GM18907 (cell line): ENCODE results near the gene CTSW.
A peak's percentile ranks its signal among the peaks of the same experiment; 100 is the strongest.

Experiments used
- ATAC-seq: cut with Tn5 transposase; IDR thresholded peaks from one replicate; pipeline ENCODE4 v1.9.1; 2021; ENCODE audit warnings: mild to moderate bottlenecking, moderate library complexity; ENCODE audit not compliant: unreplicated experiment

The CTSW gene

DNA sequence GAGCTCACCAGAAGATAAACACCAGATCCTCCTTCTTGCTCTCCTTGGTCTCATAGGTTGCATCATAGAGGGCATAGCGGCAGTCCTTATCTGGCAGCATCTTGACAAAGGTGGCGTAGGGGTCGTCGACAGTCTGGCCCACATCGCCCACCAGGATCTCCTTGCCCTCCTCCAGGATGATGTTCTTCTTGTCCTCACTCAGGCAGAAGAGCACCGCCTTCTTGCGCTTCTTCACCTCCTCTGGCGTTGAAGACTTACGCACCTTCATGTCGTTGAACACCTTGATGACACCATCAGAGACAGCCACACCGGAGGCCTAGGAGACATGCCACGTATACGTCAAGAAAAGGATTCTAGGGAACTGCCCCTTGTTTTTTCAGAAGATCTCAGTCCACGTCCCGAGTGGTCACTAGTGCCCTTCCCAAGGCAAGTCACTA, 23.7 kb upstream of the CTSW start:
- ATAC-seq = no peak

DNA sequence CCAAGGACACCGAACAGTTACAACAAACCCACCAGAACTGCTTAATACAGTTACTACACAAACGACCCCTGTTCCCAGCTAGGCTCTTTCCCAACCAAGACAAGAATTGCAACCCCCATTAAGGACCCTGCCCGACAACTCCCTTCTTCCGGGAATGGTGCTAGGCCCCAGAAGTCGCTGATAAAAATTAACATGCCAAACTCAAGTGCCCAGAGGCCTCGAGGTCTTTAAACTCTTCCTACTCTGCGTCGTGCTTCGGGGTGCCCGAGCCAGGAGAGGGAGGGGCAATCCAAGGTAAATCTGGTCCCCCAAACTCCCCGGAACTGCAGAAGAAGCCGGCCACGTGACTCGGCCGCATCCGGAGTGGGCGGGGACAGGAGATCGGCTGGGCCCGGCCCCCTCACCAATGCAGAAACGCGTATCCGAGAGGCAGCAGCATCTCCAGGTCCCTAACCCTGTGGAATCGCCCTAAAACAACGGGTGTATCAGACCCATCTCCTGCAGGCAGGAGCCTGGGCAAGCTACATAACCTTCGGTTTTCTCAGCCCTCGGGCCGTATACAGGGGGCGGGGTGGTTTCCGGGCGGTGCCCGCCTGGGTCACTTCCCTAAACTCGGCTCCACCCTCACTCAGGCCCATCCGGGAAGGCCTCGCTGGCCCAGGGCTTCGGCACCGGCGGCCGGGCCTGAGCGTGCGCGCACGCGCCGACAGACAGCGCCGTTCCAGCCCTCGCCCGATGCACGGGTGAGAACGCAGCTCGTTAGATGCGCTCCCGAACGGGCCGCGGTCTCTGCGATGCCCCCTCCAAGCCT, 22.7 kb upstream of the CTSW start:
- peak; percentile 29 for ATAC-seq

DNA sequence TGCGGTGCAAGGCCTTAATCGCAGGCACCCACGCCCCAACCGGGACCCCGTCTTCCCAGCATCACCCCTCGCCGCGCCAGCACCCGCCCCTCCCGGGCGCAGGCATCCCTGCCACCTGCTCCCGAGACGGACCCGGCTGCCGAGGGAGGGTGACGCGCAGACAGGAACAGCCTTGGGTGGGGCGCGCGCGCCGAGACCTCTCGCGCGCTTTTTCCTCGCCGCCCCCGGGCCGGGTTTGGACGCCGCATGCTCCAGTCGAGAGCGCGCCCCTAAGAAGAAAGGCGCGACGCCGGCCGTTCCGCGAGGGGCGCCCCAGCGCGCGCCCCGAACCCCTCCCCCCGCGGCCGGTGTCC, 22.2 kb upstream of the CTSW start:
- peak; percentile 7 for ATAC-seq

DNA sequence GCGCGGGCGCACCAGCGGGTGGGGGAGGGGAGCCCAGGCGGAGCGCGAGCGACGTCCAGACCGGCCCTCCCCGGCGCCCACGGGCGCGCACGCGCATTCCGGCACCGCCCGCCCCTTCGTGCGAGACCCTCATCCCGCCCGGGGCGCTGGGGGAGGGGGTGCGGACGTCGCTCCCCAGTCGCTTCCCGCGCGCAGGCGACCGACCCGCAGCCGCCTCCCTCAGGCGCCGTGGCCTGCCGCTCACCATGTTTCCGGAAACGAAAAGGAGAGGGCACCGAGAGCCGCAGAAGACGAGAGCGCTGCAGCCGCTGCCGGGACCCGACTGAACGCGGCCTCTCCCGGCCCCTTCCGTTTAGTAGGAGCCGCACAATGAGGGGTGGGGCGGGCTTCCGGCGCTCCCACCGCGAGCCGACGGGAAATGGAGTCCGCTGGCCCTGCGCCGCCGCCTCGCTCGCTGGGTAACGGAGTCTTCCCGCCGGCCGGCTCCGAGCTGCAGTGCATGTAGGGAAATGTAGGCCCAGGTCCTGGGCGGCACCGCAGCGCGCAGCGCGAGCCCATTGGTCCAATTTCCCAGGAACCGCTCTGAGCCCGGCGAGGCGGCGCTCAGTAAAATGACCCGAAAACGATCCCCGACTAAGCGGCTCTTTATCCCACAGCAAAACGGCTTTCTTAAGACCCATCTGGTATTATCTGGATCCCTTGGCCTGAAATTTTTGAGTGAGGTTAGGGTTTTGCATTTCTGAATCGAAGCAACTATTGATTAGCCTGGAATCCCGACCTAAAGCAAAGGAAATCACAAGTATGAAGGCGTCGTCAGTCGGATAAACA, 21.6 kb upstream of the CTSW start, which contains the start of gene CFL1:
CFL1 (minus strand) TSS at position 328 of the 828 bp plus-strand sequence; CDS start at position 247, 81 bp downstream.
- peak; percentile 48 for ATAC-seq

DNA sequence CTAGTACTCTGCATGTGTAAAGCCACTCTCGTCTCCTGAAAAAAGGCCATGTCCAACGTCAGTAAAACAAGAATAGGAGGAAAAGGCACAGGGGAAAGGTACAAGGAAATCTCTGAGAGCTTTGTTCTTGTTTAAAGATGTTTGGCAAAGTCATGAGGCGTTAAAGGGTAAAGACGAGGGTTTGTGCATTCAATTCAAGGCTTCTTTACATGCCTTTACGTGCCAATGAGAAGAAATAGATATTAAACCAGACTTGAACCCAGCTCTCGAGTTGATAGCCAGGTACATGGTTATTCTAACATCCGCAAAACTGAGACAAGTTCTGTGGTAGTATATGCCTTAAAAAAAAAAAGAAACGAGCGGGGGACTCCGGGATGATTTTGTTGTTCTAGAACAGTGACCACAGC, 21.0 kb upstream of the CTSW start:
- ATAC-seq = no peak

DNA sequence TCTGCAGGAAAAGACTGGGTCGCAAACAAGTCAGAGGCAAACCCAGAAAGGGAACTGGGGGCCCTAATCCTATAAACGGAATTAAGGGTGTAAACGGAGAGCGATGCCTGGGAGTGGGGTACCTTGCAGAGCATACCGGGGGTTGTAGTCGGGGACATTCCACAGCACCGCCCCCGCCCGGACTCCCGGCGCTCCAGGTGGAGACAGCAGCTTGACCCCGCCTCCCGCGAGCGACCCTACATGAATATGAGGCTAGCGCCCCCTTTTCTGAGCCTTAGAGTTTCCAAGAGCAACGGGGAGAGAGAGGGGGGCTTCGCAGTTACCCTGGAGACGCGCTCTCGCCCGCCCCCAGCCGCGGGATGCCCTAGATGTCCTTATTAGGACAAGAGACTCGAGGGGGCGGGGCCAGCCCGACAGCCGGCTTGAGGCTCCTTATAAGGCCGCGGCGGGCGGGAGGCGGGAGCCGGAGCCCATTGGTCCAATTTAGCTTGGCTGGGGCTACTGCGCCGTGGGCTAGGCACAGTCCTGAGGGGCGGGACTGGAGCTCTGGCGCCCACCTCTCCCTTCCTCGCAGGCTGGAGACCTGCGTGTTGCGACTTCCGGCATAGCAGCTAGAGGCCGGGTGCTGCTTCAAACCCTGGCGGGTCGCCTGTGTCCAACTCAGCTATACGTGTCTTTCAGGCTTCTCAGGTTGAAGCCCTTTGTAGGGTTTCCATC, 20.4 kb upstream of the CTSW start:
- peak; percentile 58 for ATAC-seq

DNA sequence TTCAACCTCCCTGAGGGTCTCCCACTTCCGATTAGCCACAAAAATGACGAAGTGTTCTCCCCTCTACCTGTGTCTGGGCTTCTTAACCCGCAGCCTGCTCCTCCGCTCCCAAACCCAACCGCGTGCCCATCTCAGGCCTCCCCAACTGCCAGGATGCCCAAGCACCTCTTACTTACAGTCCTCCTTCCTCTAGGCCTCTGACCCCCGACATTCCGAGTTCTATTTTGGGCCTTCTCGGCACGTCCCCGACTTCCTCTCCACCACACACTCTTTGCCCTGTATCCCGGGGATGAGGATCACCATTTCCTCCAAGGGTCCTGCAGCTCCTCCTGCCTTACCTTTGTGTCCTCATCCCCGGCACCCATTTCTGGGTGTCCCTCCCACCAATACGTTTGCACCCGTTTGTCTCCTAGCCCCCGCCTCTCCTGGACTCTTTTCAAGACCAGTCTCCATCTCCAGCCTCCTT, 19.8 kb upstream of the CTSW start:
- ATAC-seq = no peak

DNA sequence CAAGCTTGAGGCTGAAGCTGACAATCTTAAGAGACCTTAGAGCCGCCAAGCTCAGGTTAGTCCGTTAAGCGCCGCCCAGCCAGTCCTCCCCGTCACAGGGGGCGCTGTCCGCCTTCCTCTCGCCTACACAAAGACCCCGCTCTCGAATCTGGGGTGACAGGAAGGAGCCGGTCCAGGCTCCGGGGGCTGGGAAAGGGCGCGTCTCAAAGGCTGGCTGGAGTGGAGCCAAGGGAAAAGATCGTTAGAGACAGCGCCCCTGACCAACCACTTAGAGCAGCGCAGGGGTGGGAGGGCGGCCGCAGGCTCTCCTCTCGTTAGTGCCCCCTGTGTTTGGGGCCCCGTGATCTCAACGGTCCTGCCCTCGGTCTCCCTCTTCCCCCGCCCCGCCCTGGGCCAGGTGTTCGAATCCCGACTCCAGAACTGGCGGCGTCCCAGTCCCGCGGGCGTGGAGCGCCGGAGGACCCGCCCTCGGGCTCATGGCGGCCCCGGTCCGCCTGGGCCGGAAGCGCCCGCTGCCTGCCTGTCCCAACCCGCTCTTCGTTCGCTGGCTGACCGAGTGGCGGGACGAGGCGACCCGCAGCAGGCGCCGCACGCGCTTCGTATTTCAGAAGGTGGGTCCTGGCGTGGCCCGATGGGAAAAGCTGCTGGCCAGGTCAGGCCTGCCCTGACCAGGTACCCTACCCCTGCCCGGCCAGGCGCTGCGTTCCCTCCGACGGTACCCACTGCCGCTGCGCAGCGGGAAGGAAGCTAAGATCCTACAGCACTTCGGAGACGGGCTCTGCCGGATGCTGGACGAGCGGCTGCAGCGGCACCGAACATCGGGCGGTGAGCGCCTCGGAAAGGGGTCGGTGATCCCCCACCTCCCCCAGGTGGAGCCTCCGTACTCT, 19.1 kb upstream of the CTSW start, which contains the start of gene MUS81:
MUS81 (plus strand) TSS at position 156 of the 887 bp plus-strand sequence; CDS start at position 477, 321 bp downstream.
- peak; percentile 34 for ATAC-seq

DNA sequence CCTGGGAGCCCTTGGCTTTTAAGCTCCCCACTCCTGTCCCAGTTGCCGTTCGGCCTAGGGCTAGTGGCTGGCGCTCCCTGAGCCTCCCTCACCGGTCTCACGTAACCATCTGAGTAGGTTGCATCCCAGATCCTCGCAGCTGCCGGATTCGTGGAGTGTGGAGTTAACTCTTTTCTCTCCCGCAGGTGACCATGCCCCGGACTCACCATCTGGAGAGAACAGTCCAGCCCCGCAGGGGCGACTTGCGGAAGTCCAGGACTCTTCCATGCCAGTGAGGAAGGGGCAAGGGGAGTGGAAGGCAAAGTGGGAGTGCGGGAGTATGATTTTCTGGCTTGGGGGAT, 18.5 kb upstream of the CTSW start:
- ATAC-seq = no peak

DNA sequence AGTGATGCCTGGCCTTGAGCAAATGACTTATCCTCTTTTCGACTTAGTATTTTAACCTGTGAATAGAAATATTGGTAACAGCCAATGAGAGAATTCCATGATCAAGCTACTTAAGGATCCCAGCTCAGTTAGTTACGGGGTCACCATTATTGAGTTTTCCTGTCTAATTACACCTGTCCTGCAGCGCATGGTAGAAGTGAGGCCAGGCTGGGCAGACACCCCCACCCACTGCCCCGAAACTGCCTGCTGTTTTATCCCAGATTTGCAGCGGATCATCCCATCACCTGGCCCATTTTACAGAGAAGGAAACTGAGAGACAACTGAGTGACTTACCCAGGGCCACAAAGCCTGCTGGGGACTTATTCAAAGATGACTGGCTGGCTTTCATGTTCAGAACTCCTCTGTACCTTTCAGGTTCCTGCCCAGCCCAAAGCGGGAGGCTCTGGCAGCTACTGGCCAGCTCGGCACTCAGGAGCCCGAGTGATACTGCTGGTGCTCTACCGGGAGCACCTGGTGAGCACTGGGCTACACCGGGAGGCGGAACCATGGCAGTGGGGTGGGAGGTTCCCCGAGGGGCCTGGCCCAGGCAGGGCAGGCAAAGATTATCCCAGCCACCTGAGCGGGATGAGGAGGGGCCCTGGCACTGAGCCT, 18.0 kb upstream of the CTSW start:
- no peak for ATAC-seq

DNA sequence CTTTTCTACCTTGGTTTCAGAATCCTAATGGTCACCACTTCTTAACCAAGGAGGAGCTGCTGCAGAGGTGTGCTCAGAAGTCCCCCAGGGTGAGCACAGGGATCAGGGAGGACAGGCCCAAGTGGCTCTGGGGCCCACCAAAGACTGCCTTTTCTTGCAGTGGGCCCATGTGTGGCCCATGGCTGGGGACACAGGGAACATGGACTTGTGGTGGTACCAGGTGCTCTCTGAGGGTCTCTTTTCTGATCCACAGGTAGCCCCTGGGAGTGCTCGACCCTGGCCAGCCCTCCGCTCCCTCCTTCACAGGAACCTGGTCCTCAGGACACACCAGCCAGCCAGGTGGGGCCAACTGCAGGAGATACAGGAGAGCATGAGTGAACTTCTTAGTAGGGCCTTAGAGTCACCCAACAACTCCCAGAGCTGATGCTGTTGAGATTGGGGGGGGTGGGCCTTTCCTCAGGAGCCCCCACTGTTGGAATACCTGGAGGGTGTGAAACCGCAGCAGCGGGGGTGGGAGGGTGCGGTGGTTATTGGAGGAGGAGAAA, 17.4 kb upstream of the CTSW start:
- no peak for ATAC-seq

DNA sequence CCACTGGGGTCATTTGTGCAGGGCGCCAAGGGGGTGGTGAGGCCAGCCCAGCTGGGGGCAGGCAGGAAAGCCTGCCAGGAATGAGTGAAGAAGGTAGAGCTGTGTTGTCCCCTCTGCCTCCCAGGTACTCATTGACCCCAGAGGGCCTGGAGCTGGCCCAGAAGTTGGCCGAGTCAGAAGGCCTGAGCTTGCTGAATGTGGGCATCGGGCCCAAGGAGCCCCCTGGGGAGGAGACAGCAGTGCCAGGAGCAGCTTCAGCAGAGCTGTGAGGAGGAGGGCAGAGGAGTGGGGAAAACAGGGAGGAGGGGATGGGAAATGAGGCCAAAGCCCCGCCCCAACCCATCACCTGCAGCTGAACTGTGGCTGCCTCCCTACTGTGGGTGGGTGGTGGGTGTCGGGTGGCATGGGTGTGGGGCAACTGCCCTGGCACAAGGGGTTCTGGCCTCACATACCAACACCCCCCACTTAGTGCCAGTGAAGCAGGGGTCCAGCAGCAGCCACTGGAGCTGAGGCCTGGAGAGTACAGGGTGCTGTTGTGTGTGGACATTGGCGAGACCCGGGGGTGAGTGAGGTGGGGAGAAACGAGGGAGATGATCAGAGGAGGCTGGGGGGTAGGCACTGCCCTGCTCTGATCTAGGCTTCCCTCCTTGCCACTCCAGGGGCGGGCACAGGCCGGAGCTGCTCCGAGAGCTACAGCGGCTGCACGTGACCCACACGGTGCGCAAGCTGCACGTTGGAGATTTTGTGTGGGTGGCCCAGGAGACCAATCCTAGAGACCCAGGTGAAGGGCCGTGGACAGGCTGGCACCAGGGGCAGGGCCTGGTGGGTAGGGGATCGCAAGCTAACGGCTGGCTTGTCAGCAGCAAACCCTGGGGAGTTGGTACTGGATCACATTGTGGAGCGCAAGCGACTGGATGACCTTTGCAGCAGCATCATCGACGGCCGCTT, 16.4 kb upstream of the CTSW start:
- ATAC-seq = no peak

DNA sequence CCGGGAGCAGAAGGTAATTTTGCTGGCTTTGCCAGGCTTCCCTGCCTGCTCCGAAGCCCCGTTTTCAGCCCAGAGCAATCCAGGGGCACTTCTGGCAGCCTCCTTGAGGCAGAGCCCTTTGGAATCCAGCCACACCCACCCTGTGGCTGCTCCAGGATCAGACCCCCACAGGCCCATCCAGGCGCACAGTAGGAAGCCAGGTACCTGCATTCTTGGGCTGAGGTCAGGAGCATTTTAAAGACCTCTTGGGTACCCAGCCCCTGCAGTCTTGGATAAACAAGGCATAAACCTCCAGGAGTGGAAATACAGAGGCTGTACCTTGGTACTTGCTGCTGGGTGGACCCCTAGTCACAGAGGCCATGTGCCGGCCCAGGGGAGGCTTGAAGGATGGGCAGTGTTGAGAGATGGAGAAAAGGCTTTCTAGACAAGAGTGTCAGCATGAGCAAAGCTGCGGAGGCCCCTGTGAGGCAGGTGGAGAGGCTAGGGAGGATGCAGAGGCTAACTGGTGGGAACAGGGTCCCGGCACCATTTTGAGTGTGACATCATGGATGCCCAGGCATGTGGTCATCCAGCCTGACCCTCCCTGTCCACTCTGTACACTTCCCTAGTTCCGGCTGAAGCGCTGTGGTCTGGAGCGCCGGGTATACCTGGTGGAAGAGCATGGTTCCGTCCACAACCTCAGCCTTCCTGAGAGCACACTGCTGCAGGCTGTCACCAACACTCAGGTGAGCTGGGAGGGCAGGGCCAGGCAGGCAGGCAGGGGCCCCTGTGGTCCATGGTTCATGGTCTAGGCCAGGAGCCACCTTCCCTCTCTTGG, 15.5 kb upstream of the CTSW start:
- no peak for ATAC-seq

DNA sequence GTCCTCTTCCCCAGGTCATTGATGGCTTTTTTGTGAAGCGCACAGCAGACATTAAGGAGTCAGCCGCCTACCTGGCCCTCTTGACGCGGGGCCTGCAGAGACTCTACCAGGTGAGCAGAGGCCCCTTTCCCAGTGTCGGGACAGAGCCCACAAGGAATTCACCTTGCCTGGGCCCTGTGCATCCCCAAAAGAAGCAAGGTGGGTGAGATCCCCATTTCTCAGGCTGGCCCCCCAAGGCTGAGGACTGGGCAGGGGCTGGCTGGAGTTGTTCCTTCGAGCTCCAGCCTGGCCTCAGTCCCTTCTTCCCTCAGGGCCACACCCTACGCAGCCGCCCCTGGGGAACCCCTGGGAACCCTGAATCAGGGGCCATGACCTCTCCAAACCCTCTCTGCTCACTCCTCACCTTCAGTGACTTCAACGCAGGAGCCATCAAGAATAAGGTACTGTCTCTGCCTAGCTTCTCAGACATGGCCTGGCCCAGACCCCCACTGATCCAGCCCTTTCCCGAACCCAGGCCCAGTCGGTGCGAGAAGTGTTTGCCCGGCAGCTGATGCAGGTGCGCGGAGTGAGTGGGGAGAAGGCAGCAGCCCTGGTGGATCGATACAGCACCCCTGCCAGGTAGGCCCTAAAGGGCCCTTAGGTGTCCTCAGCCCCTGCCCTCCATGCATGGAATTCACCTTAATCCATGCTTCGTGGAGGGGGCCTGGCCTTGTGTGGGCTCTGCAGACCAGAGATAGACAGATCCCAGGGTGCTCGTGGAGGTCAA, 14.7 kb upstream of the CTSW start:
- ATAC-seq = no peak

DNA sequence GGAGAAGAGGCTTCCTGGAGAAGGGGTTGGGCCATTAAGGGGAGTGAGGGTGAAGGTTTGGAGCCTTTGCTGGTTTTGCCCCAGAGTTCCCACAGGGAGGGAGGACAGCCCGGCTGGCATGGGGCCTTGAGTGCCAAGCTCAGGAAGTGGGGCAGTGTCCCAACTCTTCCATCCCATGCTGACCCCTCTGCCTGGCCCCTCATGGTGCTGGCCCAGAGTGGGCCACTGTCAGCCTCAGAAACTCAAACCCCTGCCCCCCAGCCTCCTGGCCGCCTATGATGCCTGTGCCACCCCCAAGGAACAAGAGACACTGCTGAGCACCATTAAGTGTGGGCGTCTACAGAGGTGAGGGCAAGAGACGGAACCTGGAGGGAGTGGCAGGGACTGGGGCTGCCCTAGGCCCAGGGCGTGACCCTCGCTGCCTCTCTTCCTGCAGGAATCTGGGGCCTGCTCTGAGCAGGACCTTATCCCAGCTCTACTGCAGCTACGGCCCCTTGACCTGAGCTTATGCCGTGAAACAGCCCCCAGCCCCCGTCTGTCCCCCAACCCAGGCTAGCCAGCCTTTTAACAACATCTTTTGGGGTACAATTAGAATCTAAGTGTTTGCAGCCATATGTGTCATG, 14.0 kb upstream of the CTSW start:
- no peak for ATAC-seq

DNA sequence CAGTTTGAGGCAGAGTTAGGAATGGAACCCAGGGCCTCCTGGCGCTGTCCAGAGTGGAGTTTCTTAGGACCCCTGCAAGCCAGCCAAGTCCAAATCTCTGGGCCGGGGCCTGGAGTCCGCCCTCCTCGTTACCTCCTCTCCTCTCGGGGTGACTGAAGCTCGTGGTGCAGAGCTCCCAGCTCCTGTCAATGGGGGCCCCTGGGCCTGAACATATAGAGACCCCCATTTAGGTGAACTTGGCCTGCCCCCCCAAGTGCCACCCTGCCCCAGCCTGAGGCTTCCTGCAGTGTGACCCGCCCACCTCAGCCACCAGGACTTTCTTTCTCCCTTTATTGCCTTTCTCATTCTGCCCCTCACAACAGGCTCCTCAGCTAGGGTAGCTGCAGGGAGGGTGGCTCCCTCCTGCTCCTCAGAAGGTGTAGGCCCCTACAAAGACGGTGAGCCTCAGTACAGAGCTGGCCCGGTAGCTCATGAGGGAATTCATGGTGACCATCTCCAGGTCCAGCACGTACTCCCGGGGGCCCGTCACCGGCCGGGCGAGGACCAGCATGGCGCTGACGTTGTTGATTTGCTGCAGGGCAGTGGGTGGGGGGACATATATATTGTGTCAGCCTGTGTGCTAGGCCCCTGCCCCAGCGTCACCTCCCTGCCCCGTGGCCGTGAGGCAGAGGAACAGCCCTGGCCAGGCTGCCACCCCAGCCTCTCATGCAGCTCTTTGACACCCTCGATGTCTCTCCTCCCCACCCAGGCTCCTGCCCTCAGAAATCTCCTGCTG, 12.9 kb upstream of the CTSW start:
- ATAC-seq = no peak
